ENCODE results near the gene TMEM198. TPM values are rescaled to one million over a fixed set of nuclear protein-coding genes. Genes with fewer than 3 reads are reported as not detected.

Gene TMEM198
- total RNA-seq, 4 donors from 2014 or later = 1.1 to 4.4 (median 1.2) TPM; not detected in 1

- TF ChIP-seq CTCF (IDR thresholded peaks at IDR 0.05) (no peak), POLR2AphosphoS5 (IDR thresholded peaks at IDR 0.05) (no peak), POLR2A (IDR thresholded peaks at IDR 0.05) (no peak), EP300 (IDR thresholded peaks at IDR 0.05; ENCODE audit: low read depth) (no peak)
- Histone ChIP-seq H3K36me3 (no peaks in the 10 kb centered on the region), H3K4me1 (peaks cover 8 to 18% (median 11%) of the 10 kb centered on the region in 4 donors), H3K9me3 (no peaks in the 10 kb centered on the region), H3K27ac (no peak overlapping the region), H3K27me3 (peaks cover 78% of the 10 kb centered on the region), H3K4me3 (no peak overlapping the region)
- intact Hi-C loops (cut with DNase I; ENCODE audit: low total_unique reads) = no loop called here
- 89 to 90% methylated on average over 4 to 9 of the region's 9 CpGs for WGBS, 2 donors (ENCODE audit: low coverage in 1 of 2)
- in situ Hi-C loops (cut with MboI; ENCODE audit: low pct_ligation_motif_present in 1 of 4, low pct_unique_long_range_greater_than_20kb in 1 of 4, low sequenced_read_pairs in 3 of 4) = no loop called here
- no peak for DNase-seq
Observed at GRCh38 chr2:219519526-219519916, 24.3 kb upstream of the TMEM198 start.

GRCh38 chr2:219520079-219520478 is 23.7 kb upstream of the TMEM198 start:
- in situ Hi-C loops (cut with MboI; ENCODE audit: low pct_ligation_motif_present in 1 of 4, low pct_unique_long_range_greater_than_20kb in 1 of 4, low sequenced_read_pairs in 3 of 4) (loop anchor here in 3 of 4 donors (10.0 kb wide), 2 partner anchors 45 to 115 kb away; no protein-coding TSS in a partner anchor), intact Hi-C loops (cut with DNase I; ENCODE audit: low total_unique reads) (no loop called here)
- no peaks in the 10 kb centered on the region for H3K36me3 ChIP-seq
- no peak overlapping the region for H3K27ac ChIP-seq
- H3K4me3 ChIP-seq = no peak overlapping the region
- TF ChIP-seq POLR2AphosphoS5 (IDR thresholded peaks at IDR 0.05) (no peak), EP300 (IDR thresholded peaks at IDR 0.05; ENCODE audit: low read depth) (no peak), CTCF (IDR thresholded peaks at IDR 0.05) (no peak), POLR2A (IDR thresholded peaks at IDR 0.05) (no peak)
- H3K9me3 ChIP-seq = no peaks in the 10 kb centered on the region
- H3K27me3 ChIP-seq = peaks cover 78% of the 10 kb centered on the region
- peaks cover 8 to 18% (median 11%) of the 10 kb centered on the region in 4 donors for H3K4me1 ChIP-seq
- 54 to 71% methylated on average over 2 to 8 of the region's 8 CpGs for WGBS, 2 donors (ENCODE audit: low coverage in 1 of 2)
- DNase-seq = no peak

- peak overlapping the region in 3 of 4 donors; percentile 70 to 81 (median 73) for H3K27ac ChIP-seq
- in situ Hi-C loops (cut with MboI; ENCODE audit: low pct_ligation_motif_present in 1 of 4, low pct_unique_long_range_greater_than_20kb in 1 of 4, low sequenced_read_pairs in 3 of 4) (loop anchor here in 3 of 4 donors (10.0 kb wide), 2 partner anchors 46 to 116 kb away; no protein-coding TSS in a partner anchor), intact Hi-C loops (cut with DNase I; ENCODE audit: low total_unique reads) (no loop called here)
- DNase-seq = peak; percentile 21
- TF ChIP-seq CTCF (IDR thresholded peaks at IDR 0.05) = peak; percentile 37 to 57 (median 48)
- no peak for TF ChIP-seq POLR2AphosphoS5 (IDR thresholded peaks at IDR 0.05)
- WGBS, 2 donors (ENCODE audit: low coverage in 1 of 2) = 18 to 21% methylated on average over 5 to 12 of the region's 14 CpGs
- H3K4me1 ChIP-seq = peaks cover 8 to 18% (median 11%) of the 10 kb centered on the region in 4 donors
- H3K4me3 ChIP-seq = no peak overlapping the region
- no peaks in the 10 kb centered on the region for H3K9me3 ChIP-seq
- peaks cover 78% of the 10 kb centered on the region for H3K27me3 ChIP-seq
- H3K36me3 ChIP-seq = no peaks in the 10 kb centered on the region
Observed at GRCh38 chr2:219521066-219521880, 22.6 kb upstream of the TMEM198 start.

- DNase-seq = no peak
- Histone ChIP-seq H3K4me1 (peaks cover 8 to 18% (median 11%) of the 10 kb centered on the region in 4 donors), H3K4me3 (peak overlapping the region in 2 of 4 donors; percentile 24 to 35), H3K9me3 (no peaks in the 10 kb centered on the region), H3K27me3 (peaks cover 78% of the 10 kb centered on the region), H3K27ac (peak overlapping the region; percentile 65 to 81 (median 72)), H3K36me3 (no peaks in the 10 kb centered on the region)
- in situ Hi-C loops (cut with MboI; ENCODE audit: low pct_ligation_motif_present in 1 of 4, low pct_unique_long_range_greater_than_20kb in 1 of 4, low sequenced_read_pairs in 3 of 4) (loop anchor here in 3 of 4 donors (10.0 kb wide), 2 partner anchors 48 to 118 kb away; no protein-coding TSS in a partner anchor), intact Hi-C loops (cut with DNase I; ENCODE audit: low total_unique reads) (no loop called here)
- WGBS, 2 donors (ENCODE audit: low coverage in 1 of 2) = 0 to 5% methylated on average over 4 to 45 of the region's 70 CpGs
- TF ChIP-seq POLR2AphosphoS5 (IDR thresholded peaks at IDR 0.05) = no peak
Observed at GRCh38 chr2:219522111-219523030, 21.5 kb upstream of the TMEM198 start.
